Forelimb muscle (tissue), 1 donor: Measurements from ENCODE around the gene DLL4. TPM values are rescaled to one million over a fixed set of nuclear protein-coding genes. Genes with fewer than 3 reads are reported as not detected.

Experiments
- DNase-seq: peaks from one replicate; pipeline ENCODE4 v3.0.0-alpha.2; 2013; ENCODE audit warnings: low read depth
- polyA plus RNA-seq: library from polyadenylated mRNA; unstranded; fragments of 120-200 nt; gene quantifications from one replicate; pipeline ENCODE4 v1.2.1, GENCODE V29; 2013; ENCODE audit not compliant: insufficient read length

Gene DLL4
- polyA plus RNA-seq, 1 donor = 14.1 TPM

GRCh38 chr15:40906091-40906990 lies 22.8 kb upstream of the DLL4 start:
- peak; percentile 70 for DNase-seq

DNA sequence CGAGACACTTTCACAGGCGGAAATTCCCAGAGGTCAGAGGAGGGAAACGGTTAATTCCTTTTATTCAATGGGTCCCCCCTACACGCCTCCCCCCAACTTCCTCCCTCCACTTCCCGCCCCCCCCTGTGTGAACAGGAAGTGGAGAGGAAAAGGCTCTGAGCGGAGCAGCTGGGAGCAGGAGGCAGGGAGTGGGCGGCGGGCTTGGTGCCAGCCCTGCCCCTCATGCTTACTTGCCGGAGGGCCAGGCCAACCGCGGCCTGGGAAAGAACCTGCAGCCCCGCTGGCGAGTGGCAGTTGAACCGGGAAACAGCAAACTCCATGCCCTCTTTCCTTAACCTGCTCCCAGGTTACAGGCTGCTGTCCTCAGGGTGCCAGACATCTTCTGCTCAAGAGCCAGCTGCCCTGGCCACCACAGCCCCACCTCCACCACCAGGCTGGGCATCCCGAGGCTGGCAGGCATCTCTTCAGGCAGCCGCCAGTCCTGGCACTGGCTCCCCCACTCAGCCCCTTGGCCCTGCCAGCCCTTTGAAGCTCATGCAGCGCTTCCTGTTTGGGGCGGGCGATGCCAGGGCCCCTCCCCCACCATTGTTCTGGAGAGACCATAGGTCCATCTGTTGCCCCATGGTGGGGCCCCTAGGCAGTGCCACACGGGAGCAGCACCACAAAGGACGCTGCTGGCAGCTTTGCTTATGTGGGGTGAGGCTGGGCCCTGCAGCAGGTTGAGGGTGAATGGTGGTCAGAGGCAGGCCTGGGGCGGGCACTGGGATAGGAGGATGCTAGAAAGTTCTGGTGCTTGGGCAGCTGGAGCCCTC lies 21.9 kb upstream of the DLL4 start:
- no peak for DNase-seq

DNA sequence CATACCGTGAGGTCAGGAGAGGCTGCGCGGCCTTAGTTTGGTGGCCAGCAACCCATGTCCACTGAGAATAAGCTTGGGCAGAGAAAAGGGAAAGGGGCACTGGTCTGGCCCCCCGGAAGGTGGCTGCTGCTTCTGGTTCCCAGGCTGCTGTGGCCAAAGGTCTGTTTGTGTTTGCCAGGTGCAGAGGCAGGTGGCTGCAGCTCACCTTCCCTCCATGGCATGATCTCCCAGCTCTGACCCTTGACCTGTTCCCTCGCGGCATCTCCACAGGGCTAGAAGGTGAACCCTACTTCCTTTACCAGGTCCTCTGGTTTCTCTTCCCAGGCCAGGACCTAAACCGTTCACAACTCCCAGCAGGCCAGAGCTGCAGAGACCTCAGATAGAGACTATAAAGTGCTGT lies 21.0 kb upstream of the DLL4 start:
- DNase-seq = no peak

GRCh38 chr15:40909662-40910630 lies 19.2 kb upstream of the DLL4 start:
- no peak for DNase-seq

- no peak for DNase-seq
Observed at GRCh38 chr15:40911141-40911540, 18.0 kb upstream of the DLL4 start.

- no peak for DNase-seq
Observed at GRCh38 chr15:40911693-40912092, 17.4 kb upstream of the DLL4 start.

GRCh38 chr15:40912478-40912877 lies 16.7 kb upstream of the DLL4 start:
- no peak for DNase-seq

DNA sequence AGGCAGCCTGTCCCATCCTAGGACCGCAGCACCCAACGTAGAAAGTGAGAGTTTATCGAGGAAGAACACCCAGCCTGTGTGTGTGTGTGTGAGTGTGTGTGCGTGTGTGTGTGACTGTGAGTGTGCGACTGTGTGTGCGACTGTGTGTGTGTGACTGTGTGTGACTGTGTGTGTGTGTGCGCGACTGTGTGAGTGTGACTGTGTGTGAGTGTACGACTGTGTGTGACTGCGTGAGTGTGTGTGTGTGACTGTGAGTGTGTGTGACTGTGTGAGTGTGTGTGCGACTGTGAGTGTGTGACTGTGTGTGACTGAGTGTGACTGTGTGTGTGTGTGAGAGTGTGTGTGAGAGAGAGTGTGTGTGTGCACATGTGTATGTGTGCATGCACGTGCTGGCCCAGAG lies 15.1 kb upstream of the DLL4 start:
- no peak for DNase-seq

DNA sequence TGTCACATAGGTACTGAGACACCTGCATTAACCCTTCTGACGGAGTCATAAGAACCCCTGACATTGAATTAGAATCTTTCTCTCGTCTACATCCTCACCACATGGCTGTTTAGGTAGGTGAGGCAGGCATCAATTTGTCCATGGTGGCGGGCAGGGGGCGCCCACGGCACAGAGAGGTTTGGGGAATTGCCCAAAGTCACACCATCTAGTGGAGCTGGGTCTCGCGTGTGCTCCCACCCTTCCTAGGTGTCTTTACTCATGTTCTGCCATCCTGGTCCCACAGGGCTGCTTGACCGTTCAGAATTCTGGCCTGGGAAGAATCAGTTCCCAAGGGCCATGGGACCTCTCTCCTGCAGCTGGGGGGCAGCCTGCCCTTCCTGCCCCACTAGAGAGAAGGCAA lies 14.7 kb upstream of the DLL4 start:
- no peak for DNase-seq

DNA sequence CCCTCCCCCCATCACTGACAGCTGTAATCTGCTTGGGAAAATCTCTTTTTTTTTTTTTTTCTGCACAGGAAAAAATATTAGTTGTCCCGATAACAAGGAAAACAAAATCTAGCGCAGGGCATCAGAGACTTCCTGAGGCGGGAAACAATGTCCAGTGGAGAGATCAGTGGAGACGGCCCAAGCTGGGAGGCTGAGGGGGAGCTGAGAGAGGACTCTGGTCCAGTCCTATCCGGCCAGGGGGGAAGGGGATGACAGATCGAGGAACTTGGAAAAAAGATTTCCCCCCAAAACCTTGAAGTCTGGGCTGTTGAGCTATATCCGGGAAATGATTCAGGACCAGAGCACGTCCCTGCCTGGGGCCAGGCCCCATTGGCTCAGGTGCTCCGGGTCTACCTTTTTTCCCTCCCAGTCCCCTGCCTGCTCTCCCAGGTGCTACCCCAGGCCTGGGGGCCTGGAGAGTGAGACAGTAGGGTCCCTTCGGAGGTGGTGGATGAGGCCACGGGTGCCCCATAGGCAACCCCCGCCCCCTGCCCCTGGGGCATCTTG lies 14.0 kb upstream of the DLL4 start:
- DNase-seq = no peak

DNA sequence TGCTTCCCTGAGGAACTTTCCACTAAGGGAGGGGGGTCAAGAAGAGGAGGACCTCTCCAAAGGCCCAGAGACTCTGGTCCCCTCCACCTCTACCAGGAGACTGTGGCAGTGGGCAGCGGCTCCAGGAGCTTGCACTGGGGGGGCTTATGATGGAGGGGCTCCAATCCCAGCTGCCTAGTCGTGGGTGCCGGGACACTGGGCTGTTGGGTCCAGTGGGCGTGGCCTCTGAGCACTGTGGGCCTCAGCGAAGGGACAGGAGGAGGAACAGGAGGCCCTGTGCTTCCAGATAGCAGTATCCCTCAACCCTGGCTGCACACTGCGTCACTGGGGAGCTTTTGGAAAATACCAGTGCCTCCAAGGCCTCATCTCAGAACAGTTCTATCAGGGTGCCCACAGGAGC lies 13.5 kb upstream of the DLL4 start:
- DNase-seq = no peak

DNA sequence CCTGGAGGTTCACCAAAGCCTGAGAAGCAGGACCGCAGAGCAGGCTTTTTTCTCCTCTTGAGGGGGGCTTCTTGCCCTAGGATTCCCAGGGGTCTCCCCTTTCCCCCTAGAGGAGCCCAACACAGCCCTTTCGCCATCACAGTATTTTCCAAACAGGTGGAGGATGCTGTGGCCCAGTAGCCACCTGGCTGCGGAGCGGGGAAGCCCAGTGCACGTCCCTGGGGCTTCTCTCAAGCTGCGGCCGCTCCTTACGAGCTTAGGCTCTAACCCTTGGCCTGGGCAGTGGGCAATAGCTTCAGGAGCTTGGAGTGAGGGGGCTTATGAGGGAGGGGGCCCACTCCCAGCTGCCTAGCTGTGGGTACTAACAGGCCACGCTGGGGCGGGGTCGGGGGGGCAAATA lies 11.6 kb upstream of the DLL4 start:
- DNase-seq = no peak

- DNase-seq = no peak
Observed at GRCh38 chr15:40918146-40918798, 10.9 kb upstream of the DLL4 start.

GRCh38 chr15:40918799-40919392 lies 10.2 kb upstream of the DLL4 start:
- DNase-seq = no peak

- no peak for DNase-seq
Observed at GRCh38 chr15:40921949-40922607, 7.1 kb upstream of the DLL4 start.

GRCh38 chr15:40922608-40923005 lies 6.5 kb upstream of the DLL4 start:
- DNase-seq = no peak

DNA sequence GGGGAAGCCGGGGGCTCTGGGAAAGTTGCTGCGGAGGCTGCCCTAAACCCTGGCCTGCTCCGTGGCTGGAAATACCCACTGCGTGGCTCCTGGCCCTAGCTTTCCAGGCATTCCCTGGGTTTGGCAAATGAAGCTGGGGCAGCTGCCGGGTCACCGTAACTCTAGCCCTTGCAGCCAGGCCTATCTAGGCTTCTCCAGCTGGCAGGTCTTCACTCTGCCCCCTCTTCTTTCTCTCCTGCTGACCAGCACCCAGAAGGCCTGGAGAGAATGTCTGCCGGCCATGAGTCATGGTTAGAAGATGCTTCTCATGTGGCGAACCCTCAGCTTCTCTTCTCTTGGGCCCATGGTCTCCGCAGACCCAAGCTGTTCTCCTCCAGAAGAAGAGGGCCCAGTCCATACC lies 5.6 kb upstream of the DLL4 start:
- no peak for DNase-seq

- no peak for DNase-seq
Observed at GRCh38 chr15:40925495-40925862, 3.7 kb upstream of the DLL4 start.

GRCh38 chr15:40925863-40926658 lies 3.1 kb upstream of the DLL4 start:
- DNase-seq = no peak
